ENCODE measurements around the gene ZNF433.

DNA sequence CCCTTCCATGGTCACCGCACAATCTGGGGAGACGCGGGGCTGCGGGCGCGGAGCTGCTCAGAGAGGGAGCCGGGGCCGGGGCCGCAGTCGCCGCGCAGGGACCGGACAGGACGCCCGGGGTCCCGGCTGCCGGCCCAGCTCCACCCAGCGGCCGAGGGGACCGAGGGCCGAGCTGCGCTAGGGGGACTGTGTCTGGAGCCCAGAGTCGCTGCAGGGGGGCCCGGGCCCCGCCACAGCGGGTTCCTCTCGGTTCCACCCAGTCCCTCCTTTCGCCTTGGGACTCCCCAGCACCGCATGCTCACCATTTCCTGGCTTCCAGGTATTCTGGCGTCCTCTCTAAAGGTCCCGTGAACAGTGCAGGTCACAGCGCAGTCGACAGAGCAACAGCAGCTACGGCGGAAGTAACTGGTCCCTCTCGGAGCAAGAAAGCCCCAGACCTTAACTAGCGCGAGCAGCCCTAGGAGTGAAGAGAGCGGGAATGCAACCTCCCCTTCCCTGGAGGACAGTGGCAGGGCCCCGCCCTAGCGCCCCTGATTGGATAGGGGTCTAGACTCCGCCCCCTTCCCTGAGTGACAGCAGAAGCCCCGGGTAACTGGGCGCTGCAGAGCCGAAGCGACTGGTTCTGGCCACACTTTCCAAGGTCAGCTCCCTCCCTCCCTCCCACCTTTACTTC lies 17.2 kb upstream of the ZNF433 start, which contains the start of gene ZNF878:
- TF ChIP-seq, protein P1, sequence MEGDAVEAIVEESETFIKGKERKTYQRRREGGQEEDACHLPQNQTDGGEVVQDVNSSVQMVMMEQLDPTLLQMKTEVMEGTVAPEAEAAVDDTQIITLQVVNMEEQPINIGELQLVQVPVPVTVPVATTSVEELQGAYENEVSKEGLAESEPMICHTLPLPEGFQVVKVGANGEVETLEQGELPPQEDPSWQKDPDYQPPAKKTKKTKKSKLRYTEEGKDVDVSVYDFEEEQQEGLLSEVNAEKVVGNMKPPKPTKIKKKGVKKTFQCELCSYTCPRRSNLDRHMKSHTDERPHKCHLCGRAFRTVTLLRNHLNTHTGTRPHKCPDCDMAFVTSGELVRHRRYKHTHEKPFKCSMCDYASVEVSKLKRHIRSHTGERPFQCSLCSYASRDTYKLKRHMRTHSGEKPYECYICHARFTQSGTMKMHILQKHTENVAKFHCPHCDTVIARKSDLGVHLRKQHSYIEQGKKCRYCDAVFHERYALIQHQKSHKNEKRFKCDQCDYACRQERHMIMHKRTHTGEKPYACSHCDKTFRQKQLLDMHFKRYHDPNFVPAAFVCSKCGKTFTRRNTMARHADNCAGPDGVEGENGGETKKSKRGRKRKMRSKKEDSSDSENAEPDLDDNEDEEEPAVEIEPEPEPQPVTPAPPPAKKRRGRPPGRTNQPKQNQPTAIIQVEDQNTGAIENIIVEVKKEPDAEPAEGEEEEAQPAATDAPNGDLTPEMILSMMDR (IDR thresholded peaks at IDR 0.05) = peak in 1 of 3 donors; percentile 11
- TF ChIP-seq POLR2A (IDR thresholded peaks at IDR 0.05) = peak; percentile 54
